Tibial artery (tissue), 4 donors: Measurements from ENCODE around the gene GPC6.

ENCODE experiments used
- DNase-seq, 2 donors: peaks; one replicate each; pipeline ENCODE4 v3.0.0-alpha.2; 2019
- H3K27ac ChIP-seq, 2 donors: fragments of 200-600 bp; sonication (generic) in 1 of 2; 1 replicate in 1 of 2; 2 replicates in 1 of 2; pipeline ENCODE4 v1.5.1; 2018 to 2019; ENCODE audit warnings: mild to moderate bottlenecking in 1 of 2
- H3K27me3 ChIP-seq, 2 donors: fragments of 200-600 bp; sonication (generic) in 1 of 2; one replicate each; pipeline versions ENCODE4 v1.5.1 to v1.6.0; 2016 to 2019
- H3K36me3 ChIP-seq, 3 donors: fragments of 200-600 bp; sonication (generic) in 2 of 3; one replicate each; pipeline ENCODE4 v1.5.1; 2016 to 2019; ENCODE audit warnings: mild to moderate bottlenecking in 2 of 3
- H3K4me1 ChIP-seq, 4 donors: fragments of 200-600 bp; sonication (generic) in 2 of 4; 1 replicate in 3 of 4; 2 replicates in 1 of 4; pipeline ENCODE4 v1.5.1; 2016 to 2019
- H3K4me3 ChIP-seq, 2 donors: fragments of 200-600 bp; sonication (generic) in 1 of 2; 1 replicate in 1 of 2; 2 replicates in 1 of 2; pipeline ENCODE4 v1.5.1; 2018 to 2019; ENCODE audit warnings: mild to moderate bottlenecking in 2 of 2
- H3K9me3 ChIP-seq, 3 donors: fragments of 200-600 bp; sonication (generic) in 1 of 3; one replicate each; pipeline ENCODE4 v1.5.1; 2016 to 2019
- CTCF ChIP-seq, 2 experiments: fragments of 200-600 bp in 1 of 2; fragments of 450-650 bp in 1 of 2; IDR thresholded peaks; one replicate each; pipeline ENCODE4 v1.5.1; 2017 to 2019; ENCODE audit warnings: antibody characterized with exemption in 2 of 2, mild to moderate bottlenecking in 1 of 2, moderate library complexity in 1 of 2
- intact Hi-C: fragments of 100-400 bp; cut with DNase I; formaldehyde crosslinking; loops from one replicate; pipeline ENCODE4 v1.15.0; 2023; ENCODE audit warnings: low total_unique reads

GPC6 gene

GRCh38 chr13:94050039-94050438, 823.4 kb downstream of the GPC6 start:
- H3K4me1 ChIP-seq: no peaks in the 10 kb centered on the region
- no peak overlapping the region for H3K4me3 ChIP-seq
- H3K36me3 ChIP-seq: no peaks in the 10 kb centered on the region
- no peak for DNase-seq
- no peak overlapping the region for H3K27ac ChIP-seq
- TF ChIP-seq CTCF (IDR thresholded peaks at IDR 0.05): no peak
- H3K27me3 ChIP-seq: no peaks in the 10 kb centered on the region
- intact Hi-C loops: no loop called here
- H3K9me3 ChIP-seq: no peaks in the 10 kb centered on the region

GRCh38 chr13:94050686-94051085, 824.1 kb downstream of the GPC6 start:
- Histone ChIP-seq H3K9me3 (no peaks in the 10 kb centered on the region), H3K4me3 (no peak overlapping the region), H3K36me3 (no peaks in the 10 kb centered on the region), H3K27me3 (no peaks in the 10 kb centered on the region), H3K4me1 (no peaks in the 10 kb centered on the region), H3K27ac (no peak overlapping the region)
- TF ChIP-seq CTCF (IDR thresholded peaks at IDR 0.05): no peak
- DNase-seq: no peak
- intact Hi-C loops: no loop called here

GRCh38 chr13:94053986-94054593, 827.5 kb downstream of the GPC6 start:
- no peaks in the 10 kb centered on the region for H3K4me1 ChIP-seq
- no peak overlapping the region for H3K4me3 ChIP-seq
- no peaks in the 10 kb centered on the region for H3K36me3 ChIP-seq
- no peaks in the 10 kb centered on the region for H3K27me3 ChIP-seq
- TF ChIP-seq CTCF (IDR thresholded peaks at IDR 0.05): no peak
- no peak for DNase-seq
- no peaks in the 10 kb centered on the region for H3K9me3 ChIP-seq
- no peak overlapping the region for H3K27ac ChIP-seq
- intact Hi-C loops: no loop called here

GRCh38 chr13:94056362-94056990, 829.9 kb downstream of the GPC6 start:
- Histone ChIP-seq H3K4me3 (no peak overlapping the region), H3K36me3 (no peaks in the 10 kb centered on the region), H3K9me3 (no peaks in the 10 kb centered on the region), H3K27ac (no peak overlapping the region), H3K4me1 (no peaks in the 10 kb centered on the region), H3K27me3 (no peaks in the 10 kb centered on the region)
- no peak for DNase-seq
- TF ChIP-seq CTCF (IDR thresholded peaks at IDR 0.05): no peak
- intact Hi-C loops: no loop called here

GRCh38 chr13:94057618-94058186, 831.1 kb downstream of the GPC6 start:
- H3K9me3 ChIP-seq: no peaks in the 10 kb centered on the region
- intact Hi-C loops: no loop called here
- H3K36me3 ChIP-seq: no peaks in the 10 kb centered on the region
- H3K4me1 ChIP-seq: no peaks in the 10 kb centered on the region
- H3K4me3 ChIP-seq: no peak overlapping the region
- H3K27ac ChIP-seq: no peak overlapping the region
- no peak for DNase-seq
- TF ChIP-seq CTCF (IDR thresholded peaks at IDR 0.05): no peak
- H3K27me3 ChIP-seq: no peaks in the 10 kb centered on the region
